ENCODE data around the gene CCNY. TPM values are rescaled to one million over a fixed set of nuclear protein-coding genes. Genes with fewer than 3 reads are reported as not detected.

Gene CCNY
- total RNA-seq, 2 experiments from 2014 or later: 37.0 to 55.8 TPM

DNA sequence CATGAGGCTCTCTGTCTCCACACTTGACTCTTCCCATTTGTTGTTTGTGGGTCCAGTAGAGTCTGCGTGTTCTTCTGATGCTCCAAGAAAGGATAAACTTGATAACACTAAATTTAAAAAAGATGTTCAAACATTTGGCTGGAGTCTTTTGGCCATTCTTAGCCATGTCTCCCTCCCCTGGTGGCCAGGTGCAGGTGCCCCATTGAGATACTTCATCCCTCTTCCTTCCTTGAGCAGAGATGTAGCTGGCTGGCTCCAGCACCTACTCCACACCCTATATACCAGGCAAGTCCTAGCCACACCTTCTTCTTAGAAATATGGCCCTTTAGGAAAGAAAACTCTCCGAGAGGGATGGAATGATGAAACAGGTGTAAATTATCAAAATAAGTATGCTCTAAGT, 165.6 kb downstream of the CCNY start:
- CTCF ChIA-PET (ENCODE audit: unreplicated experiment): interaction anchor here (1.7 kb wide), 1 partner anchor 9 kb away, joined by 4 read pairs; no protein-coding TSS in a partner anchor
- no peak for DNase-seq (ENCODE audit: low spot score)
- Histone ChIP-seq H4K20me1 (ENCODE audit: insufficient read depth, low read length) (no peaks in the 10 kb centered on the region), H3K79me2 (ENCODE audit: insufficient read depth, low read depth, low read length) (peaks cover 7% of the 10 kb centered on the region; the same call in 1 of the 2 replicates), H3K4me1 (ENCODE audit: insufficient read depth, low read length, poor library complexity, severe bottlenecking) (peaks cover 77% of the 10 kb centered on the region), H2AFZ (ENCODE audit: low read length) (no peak overlapping the region), H3K27ac (ENCODE audit: low read depth, low read length, poor library complexity, severe bottlenecking) (no peak overlapping the region), H3K36me3 (ENCODE audit: insufficient read depth, low read length) (no peaks in the 10 kb centered on the region), H3K9me2 (ENCODE audit: insufficient read depth, low read length) (no peaks in the 10 kb centered on the region), H3K4me2 (ENCODE audit: low read length) (no peak overlapping the region), H3K9me3 (ENCODE audit: low read length) (no peaks in the 10 kb centered on the region), H3K4me3 (ENCODE audit: low read depth, low read length, poor library complexity, severe bottlenecking) (no peak overlapping the region)
- POLR2A ChIA-PET: interaction anchor here (0.6 to 2.5 kb wide), 4 partner anchors 9 to 411 kb away, joined by 3 to 7 read pairs (median 4); no protein-coding TSS in a partner anchor
- no peak for TF ChIP-seq EZH2phosphoT487 (IDR thresholded peaks at IDR 0.05; ENCODE audit: borderline replicate concordance, low read depth, low read length)
- TF ChIP-seq, protein P1, sequence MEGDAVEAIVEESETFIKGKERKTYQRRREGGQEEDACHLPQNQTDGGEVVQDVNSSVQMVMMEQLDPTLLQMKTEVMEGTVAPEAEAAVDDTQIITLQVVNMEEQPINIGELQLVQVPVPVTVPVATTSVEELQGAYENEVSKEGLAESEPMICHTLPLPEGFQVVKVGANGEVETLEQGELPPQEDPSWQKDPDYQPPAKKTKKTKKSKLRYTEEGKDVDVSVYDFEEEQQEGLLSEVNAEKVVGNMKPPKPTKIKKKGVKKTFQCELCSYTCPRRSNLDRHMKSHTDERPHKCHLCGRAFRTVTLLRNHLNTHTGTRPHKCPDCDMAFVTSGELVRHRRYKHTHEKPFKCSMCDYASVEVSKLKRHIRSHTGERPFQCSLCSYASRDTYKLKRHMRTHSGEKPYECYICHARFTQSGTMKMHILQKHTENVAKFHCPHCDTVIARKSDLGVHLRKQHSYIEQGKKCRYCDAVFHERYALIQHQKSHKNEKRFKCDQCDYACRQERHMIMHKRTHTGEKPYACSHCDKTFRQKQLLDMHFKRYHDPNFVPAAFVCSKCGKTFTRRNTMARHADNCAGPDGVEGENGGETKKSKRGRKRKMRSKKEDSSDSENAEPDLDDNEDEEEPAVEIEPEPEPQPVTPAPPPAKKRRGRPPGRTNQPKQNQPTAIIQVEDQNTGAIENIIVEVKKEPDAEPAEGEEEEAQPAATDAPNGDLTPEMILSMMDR (conservative IDR thresholded peaks at IDR 0.05; ENCODE audit: low read length): peak; percentile 64
- no TSS peak for BruUV-seq (replicated peaks)
- intact Hi-C loops (cut with micrococcal nuclease; ENCODE audit: unreplicated experiment): no loop called here

DNA sequence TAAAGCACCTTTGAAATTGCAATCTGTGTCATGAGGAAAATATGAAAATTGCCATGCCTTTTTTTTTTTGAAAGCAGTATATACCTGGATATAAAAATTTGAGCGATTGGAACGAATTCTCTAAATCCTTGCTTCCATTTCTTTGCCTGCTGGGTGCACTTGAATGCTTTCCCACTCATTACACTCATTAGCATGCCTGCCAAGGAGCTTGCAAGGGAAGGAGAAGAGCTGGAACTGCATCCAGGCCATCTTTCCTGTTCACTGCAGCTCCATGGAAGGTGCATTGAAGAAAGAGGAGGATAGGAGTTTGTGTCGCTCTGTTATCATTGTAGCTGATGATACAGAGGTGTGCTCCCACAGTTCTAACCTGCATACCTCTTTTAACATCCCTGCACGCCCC, 166.4 kb downstream of the CCNY start:
- TF ChIP-seq EZH2phosphoT487 (IDR thresholded peaks at IDR 0.05; ENCODE audit: borderline replicate concordance, low read depth, low read length): no peak
- TF ChIP-seq, protein P1 (conservative IDR thresholded peaks at IDR 0.05; ENCODE audit: low read length): no peak
- DNase-seq (ENCODE audit: low spot score): no peak
- H3K9me2 ChIP-seq (ENCODE audit: insufficient read depth, low read length): no peaks in the 10 kb centered on the region
- ChIA-PET CTCF (ENCODE audit: unreplicated experiment) (no interaction called here), POLR2A (interaction anchor here (0.7 to 2.5 kb wide), 2 partner anchors 10 to 64 kb away, joined by 3 to 7 read pairs; no protein-coding TSS in a partner anchor)
- intact Hi-C loops (cut with micrococcal nuclease; ENCODE audit: unreplicated experiment): no loop called here
- H3K9me3 ChIP-seq (ENCODE audit: low read length): no peaks in the 10 kb centered on the region
- H3K4me1 ChIP-seq (ENCODE audit: insufficient read depth, low read length, poor library complexity, severe bottlenecking): peaks cover 70% of the 10 kb centered on the region
- BruUV-seq (replicated peaks): no TSS peak
- no peaks in the 10 kb centered on the region for H4K20me1 ChIP-seq (ENCODE audit: insufficient read depth, low read length)
- H2AFZ ChIP-seq (ENCODE audit: low read length): no peak overlapping the region
- H3K79me2 ChIP-seq (ENCODE audit: insufficient read depth, low read depth, low read length): peaks cover 3% of the 10 kb centered on the region; the same call in 1 of the 2 replicates
- H3K4me2 ChIP-seq (ENCODE audit: low read length): no peak overlapping the region
- H3K36me3 ChIP-seq (ENCODE audit: insufficient read depth, low read length): no peaks in the 10 kb centered on the region
- H3K4me3 ChIP-seq (ENCODE audit: low read depth, low read length, poor library complexity, severe bottlenecking): no peak overlapping the region
- H3K27ac ChIP-seq (ENCODE audit: low read depth, low read length, poor library complexity, severe bottlenecking): no peak overlapping the region

DNA sequence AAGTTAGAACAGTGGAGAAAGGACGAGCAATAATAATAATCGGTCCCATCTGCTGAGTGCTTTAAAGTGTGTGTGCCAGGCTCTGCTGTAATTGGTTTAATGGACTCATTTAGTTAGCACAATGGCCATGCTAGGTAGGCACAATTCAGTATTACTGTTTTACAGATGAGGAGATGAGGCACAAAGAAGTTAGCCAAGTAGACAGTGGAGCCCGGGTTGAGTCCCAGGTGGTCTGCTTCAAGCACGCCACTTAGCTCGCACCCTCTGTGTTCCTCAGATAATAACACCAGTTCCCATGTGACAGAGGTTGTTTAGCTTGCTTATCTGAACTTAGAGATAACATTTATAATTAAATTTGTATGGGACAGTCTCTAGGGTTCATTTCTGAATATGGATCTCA, 167.3 kb downstream of the CCNY start:
- intact Hi-C loops (cut with micrococcal nuclease; ENCODE audit: unreplicated experiment): no loop called here
- H3K9me2 ChIP-seq (ENCODE audit: insufficient read depth, low read length): no peaks in the 10 kb centered on the region

More for the DNA sequence above, 167.3 kb downstream of the CCNY start:
- DNase-seq (ENCODE audit: low spot score): no peak
- no peaks in the 10 kb centered on the region for H3K9me3 ChIP-seq (ENCODE audit: low read length)
- H3K27ac ChIP-seq (ENCODE audit: low read depth, low read length, poor library complexity, severe bottlenecking): no peak overlapping the region
- no peak overlapping the region for H2AFZ ChIP-seq (ENCODE audit: low read length)
- TF ChIP-seq, protein P1 (conservative IDR thresholded peaks at IDR 0.05; ENCODE audit: low read length): no peak
- no peak for TF ChIP-seq EZH2phosphoT487 (IDR thresholded peaks at IDR 0.05; ENCODE audit: borderline replicate concordance, low read depth, low read length)
- no peak overlapping the region for H3K4me2 ChIP-seq (ENCODE audit: low read length)
- H3K4me1 ChIP-seq (ENCODE audit: insufficient read depth, low read length, poor library complexity, severe bottlenecking): peaks cover 70% of the 10 kb centered on the region
- no peaks in the 10 kb centered on the region for H3K36me3 ChIP-seq (ENCODE audit: insufficient read depth, low read length)
- 0 out of 2 replicates have a peak, but pooled peaks cover under 1% of the 10 kb centered on the region for H3K79me2 ChIP-seq (ENCODE audit: insufficient read depth, low read depth, low read length)
- CTCF ChIA-PET (ENCODE audit: unreplicated experiment): no interaction called here
- H4K20me1 ChIP-seq (ENCODE audit: insufficient read depth, low read length): no peaks in the 10 kb centered on the region
- no TSS peak for BruUV-seq (replicated peaks)
- POLR2A ChIA-PET: interaction anchor here (3.9 kb wide), 1 partner anchor 7 kb away, joined by 21 read pairs; no protein-coding TSS in a partner anchor
- no peak overlapping the region for H3K4me3 ChIP-seq (ENCODE audit: low read depth, low read length, poor library complexity, severe bottlenecking)

Data from OCI-LY7 (cell line).